GM19395 (cell line): ENCODE measurements around the gene KCNT1.

Experiments used
- ATAC-seq: cut with Tn5 transposase; IDR thresholded peaks from one replicate; pipeline ENCODE4 v1.9.1; 2021; ENCODE audit warnings: mild to moderate bottlenecking, moderate library complexity; ENCODE audit not compliant: unreplicated experiment

The KCNT1 gene

GRCh38 chr9:135762921-135763320 is 60.9 kb downstream of the KCNT1 start:
- no peak for ATAC-seq

- no peak for ATAC-seq
Observed at GRCh38 chr9:135763716-135764446, 61.9 kb downstream of the KCNT1 start.

GRCh38 chr9:135764731-135765130 is 62.7 kb downstream of the KCNT1 start:
- no peak for ATAC-seq

- no peak for ATAC-seq
Observed at GRCh38 chr9:135765416-135765815, 63.4 kb downstream of the KCNT1 start.

GRCh38 chr9:135766251-135766650 is 64.3 kb downstream of the KCNT1 start:
- ATAC-seq, result no peak

DNA sequence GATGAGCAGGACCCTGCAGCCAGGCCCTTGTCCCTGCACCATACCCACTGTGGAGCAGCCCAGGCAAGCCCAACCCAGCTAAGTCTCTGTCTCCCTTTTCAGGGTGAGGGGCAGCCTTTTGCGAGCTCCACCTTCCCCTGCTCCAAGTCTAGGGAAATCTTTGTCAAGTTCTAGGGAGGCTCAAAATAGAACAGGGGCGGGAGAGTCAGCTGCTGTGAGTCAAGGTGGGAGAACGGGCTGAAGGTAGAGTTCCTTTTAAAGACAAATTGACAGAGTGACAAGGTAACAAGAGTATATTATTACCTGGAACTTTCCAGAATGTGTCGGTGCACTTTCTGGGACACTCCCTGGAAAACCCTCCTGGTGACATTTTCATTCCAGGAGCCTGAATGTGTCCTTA is 64.7 kb downstream of the KCNT1 start:
- ATAC-seq, result no peak

GRCh38 chr9:135768516-135769218 is 66.7 kb downstream of the KCNT1 start:
- no peak for ATAC-seq

- no peak for ATAC-seq
Observed at GRCh38 chr9:135769489-135770202, 67.7 kb downstream of the KCNT1 start.

DNA sequence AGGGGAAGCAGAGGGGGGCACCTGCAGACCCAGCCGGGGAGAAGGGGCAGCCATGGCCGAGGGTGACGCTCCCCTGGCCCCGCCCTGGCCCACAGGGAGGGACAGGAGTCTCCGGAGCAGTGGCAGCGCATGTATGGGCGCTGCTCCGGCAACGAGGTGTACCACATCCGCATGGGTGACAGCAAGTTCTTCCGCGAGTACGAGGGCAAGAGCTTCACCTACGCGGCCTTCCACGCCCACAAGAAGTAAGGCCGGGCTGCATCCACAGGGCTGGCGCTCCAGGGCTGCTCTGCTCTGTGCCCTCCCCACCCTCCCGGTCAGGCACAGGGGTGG is 68.2 kb downstream of the KCNT1 start:
- ATAC-seq, result no peak

DNA sequence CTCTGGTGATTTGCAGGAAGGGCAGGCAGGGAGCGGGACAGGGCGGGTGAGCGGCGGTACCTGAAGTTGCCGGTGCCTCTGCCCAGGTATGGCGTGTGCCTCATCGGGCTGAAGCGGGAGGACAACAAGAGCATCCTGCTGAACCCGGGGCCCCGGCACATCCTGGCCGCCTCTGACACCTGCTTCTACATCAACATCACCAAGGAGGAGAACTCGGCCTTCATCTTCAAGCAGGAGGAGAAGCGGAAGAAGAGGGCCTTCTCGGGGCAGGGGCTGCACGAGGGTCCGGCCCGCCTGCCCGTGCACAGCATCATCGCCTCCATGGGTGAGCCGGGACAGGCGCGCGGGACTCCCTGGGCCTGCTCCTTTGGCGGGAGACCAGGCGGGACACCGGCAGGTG is 68.8 kb downstream of the KCNT1 start:
- ATAC-seq, result no peak

DNA sequence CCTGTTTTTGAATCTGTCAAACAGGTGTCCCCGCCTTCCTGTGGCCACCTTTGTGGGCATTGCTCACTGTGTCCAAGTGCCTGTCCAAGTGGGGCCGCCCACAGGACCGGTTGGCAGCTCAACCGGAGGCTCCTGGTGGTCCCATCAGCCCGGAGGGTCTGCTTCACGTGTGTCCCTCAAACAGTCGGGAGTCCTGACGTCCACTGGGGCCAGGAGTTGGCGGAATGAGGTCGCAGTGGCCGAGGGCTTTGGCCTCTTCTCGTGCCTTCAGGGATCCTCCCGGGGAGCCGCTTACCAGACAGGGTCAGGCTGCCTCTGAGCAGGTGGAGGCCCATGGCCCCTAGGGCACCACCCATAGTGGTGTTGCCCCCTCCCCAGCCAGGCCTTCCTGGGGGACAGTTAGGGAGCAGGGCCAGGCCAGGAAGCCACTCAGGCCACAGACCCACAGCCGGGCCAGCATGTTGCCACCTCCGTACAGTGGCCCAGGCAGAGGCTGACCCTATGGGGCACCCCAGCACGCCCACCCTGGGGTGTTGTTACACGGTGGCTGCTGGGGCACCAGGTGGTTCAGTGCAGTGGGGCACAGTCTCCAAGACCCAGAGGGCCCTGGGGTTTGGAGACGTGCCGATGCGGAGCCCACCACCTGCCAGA is 69.5 kb downstream of the KCNT1 start:
- ATAC-seq, result no peak

DNA sequence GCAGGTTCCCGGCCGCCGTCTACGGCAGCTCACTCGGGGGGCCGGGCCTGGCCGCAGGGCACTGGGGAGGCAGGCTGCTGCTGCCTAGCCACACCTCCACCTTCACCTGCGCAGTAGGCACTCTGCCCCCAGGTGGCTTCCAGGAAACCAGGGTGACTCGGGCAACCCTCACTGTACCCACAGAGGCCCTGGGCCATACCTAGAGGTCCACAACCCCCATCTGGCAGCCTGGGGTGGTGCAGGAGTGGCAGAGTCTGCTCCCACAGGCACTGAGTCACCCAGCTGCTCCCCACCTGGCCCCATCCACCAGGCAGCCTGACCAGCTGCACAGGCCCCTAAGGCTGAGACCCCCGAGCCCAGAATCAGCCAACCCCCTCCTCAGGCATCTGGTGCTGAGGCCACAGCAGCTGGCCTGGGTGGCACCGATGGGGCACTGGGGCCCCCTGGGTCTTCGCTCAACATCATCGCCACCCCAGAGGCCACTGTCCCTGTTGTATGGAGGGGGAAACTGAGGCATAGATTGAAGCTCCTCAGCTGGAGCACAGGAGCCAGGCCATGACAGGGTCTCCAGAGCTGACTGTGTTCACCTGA is 70.2 kb downstream of the KCNT1 start:
- no peak for ATAC-seq

DNA sequence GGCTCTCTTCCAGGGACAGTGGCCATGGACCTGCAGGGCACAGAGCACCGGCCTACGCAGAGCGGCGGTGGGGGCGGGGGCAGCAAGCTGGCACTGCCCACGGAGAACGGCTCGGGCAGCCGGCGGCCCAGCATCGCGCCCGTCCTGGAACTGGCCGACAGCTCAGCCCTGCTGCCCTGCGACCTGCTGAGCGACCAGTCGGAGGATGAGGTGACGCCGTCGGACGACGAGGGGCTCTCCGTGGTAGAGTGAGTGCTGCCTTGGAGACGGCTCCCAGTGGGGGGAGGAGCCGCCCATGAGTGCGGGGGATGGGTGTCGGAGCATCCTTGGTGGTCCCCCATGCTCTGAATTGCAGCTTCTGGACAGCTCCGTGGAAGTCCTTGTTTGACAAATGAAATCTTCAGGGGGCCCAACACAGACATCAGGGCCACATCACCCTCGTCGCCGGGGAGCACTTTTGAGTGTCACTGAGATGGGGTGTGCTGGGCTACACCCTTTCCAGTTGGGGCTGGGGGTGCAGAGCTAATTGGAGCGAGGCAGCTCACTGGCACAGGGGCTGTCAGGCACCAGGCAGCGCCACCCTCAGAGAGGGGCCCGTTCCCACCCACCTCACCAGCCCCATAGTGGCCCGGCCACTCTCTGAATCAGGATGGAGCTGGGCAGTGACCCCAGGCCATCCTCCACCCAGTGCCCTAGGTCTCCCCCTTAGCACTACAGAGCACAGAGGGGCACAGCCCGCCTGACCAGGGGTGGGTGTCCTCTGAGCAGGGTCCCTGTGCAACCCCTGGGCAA is 70.9 kb downstream of the KCNT1 start:
- no peak for ATAC-seq

DNA sequence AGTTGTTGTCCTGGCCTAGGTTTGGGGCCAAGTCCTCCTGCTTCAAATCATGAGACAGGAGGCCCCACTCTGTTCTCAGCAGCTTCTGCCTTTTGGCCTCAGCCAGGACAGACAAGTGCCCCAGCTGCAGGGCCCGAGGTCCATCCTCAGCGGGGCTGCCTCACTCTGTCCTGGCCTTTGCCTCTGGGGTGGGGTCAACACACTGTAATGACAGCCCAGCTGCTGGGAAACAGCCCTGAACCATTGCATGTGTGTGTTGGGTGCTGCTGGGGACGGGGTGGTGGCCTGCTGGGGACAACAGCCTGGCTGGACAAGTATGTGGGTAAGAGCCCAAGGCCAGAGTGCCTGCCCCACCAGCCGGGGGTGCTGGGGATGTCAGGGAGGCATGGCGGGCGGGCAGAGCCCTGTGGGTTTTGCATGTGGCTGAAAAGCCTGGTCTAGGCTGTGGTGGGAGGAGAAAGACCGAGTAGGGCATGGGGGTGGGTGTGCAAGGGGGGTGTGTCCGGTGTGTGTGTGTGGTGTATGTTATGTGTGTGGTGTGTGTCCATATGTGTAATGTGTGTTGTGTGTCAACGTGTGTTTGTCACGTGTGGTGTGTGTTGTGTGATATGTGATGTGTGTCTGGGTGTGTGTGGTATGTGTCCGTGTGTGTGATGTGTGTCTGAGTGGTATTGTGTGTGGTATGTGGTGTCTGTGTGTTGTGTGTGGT is 71.7 kb downstream of the KCNT1 start:
- no peak for ATAC-seq

DNA sequence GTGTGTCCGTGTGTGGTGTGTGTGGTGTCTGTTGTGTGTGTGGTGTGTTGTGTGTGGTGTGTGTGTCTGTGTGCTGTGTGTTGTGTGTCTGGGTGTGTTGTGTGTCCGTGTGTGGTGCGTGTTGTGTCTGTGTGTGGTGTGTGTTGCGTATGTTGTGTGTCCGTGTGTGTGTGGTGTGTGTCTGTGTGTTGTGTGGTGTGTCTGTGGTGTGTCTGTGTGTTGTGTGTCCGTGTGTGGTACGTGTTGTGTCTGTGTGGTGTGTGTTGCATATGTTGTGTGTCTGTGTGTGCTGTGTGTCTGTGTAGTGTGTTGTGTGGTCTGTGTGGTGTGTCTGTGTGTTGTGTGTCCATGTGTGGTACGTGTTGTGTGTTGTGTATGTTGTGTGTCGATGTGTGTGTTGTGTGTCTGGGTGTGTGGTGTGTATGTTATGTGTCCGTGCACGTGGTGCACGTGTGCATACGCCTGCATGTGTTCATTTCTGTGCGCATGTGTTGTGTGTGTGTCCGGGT is 72.3 kb downstream of the KCNT1 start:
- no peak for ATAC-seq

GRCh38 chr9:135774794-135775525 is 73.0 kb downstream of the KCNT1 start:
- no peak for ATAC-seq

GRCh38 chr9:135775911-135776310 is 73.9 kb downstream of the KCNT1 start:
- ATAC-seq, result no peak

- no peak for ATAC-seq
Observed at GRCh38 chr9:135776893-135777622, 75.1 kb downstream of the KCNT1 start.
